CD14-positive monocyte (primary cell): Measurements from ENCODE around the gene SLC29A1. TPM values are rescaled to one million over a fixed set of nuclear protein-coding genes. Genes with fewer than 3 reads are reported as not detected.
"Not testable (repeated sequence)": the region's sequence is repeated elsewhere in the genome, so short reads cannot be mapped to it uniquely, and the experiment has no call there.

Experiments used
- DNase-seq, 3 donors: peaks; one replicate each; pipeline ENCODE4 v3.0.0-alpha.2; 2011 to 2022
- H2AFZ ChIP-seq: 2 replicates; pipeline ENCODE4 v1.6.0; 2012; ENCODE audit warnings: mild to moderate bottlenecking, low read depth, low read length, inconsistent platforms; ENCODE audit not compliant: insufficient read depth, poor library complexity, severe bottlenecking
- H3K27ac ChIP-seq, 2 donors: 1 replicate in 1 of 2; 2 replicates in 1 of 2; pipeline ENCODE4 v1.5.1; 2012 to 2013; ENCODE audit warnings: low read length in 2 of 2, control low read depth in 1 of 2, inconsistent platforms in 1 of 2, low read depth in 1 of 2, mild to moderate bottlenecking in 1 of 2
- H3K27me3 ChIP-seq, 2 donors: one replicate each; pipeline versions ENCODE4 v1.6.0 to v1.6.1; 2011 to 2013; ENCODE audit warnings: low read length in 2 of 2; ENCODE audit not compliant: control insufficient read depth in 2 of 2, insufficient read depth in 2 of 2
- H3K36me3 ChIP-seq, 2 donors: replicated peaks in 1 of 2; 1 replicate in 1 of 2; 2 replicates in 1 of 2; pipeline versions ENCODE4 v1.5.1 to v1.6.1; 2012 to 2013; ENCODE audit warnings: low read length in 2 of 2, control low read depth in 1 of 2, inconsistent platforms in 1 of 2, mild to moderate bottlenecking in 1 of 2; ENCODE audit not compliant: insufficient read depth in 2 of 2, control insufficient read depth in 1 of 2
- H3K4me1 ChIP-seq, 2 donors: 1 replicate in 1 of 2; 2 replicates in 1 of 2; pipeline versions ENCODE4 v1.5.1 to v1.6.1; 2012 to 2013; ENCODE audit warnings: low read length in 2 of 2, control low read depth in 1 of 2, inconsistent platforms in 1 of 2, mild to moderate bottlenecking in 1 of 2, moderate library complexity in 1 of 2; ENCODE audit not compliant: insufficient read depth in 2 of 2, control insufficient read depth in 1 of 2
- H3K4me2 ChIP-seq: replicated peaks from 2 replicates; pipeline ENCODE3; 2012; ENCODE audit warnings: low read length, moderate library complexity, mild to moderate bottlenecking; ENCODE audit not compliant: poor library complexity, severe bottlenecking; ENCODE audit errors: extremely low read depth
- H3K4me3 ChIP-seq, 3 experiments: fragments of 200-600 bp in 1 of 3; sonication (generic) in 1 of 3; replicated peaks in 1 of 3; 1 replicate in 2 of 3; 2 replicates in 1 of 3; pipeline ENCODE4 v1.5.1; 2011 to 2013; ENCODE audit warnings: low read length in 3 of 3, mild to moderate bottlenecking in 3 of 3, control low read depth in 2 of 3, low read depth in 2 of 3, inconsistent platforms in 1 of 3, moderate library complexity in 1 of 3
- H3K79me2 ChIP-seq: 2 replicates; pipeline ENCODE4 v1.6.0; 2012; ENCODE audit warnings: mild to moderate bottlenecking, control low read depth, inconsistent platforms, low read length, moderate library complexity; ENCODE audit not compliant: insufficient read depth
- H3K9ac ChIP-seq: 2 replicates; pipeline ENCODE4 v1.6.0; 2017; ENCODE audit warnings: low read length, mild to moderate bottlenecking; ENCODE audit not compliant: insufficient read depth, poor library complexity, severe bottlenecking
- H3K9me3 ChIP-seq, 2 donors: replicated peaks in 1 of 2; 1 replicate in 1 of 2; 2 replicates in 1 of 2; pipeline versions ENCODE4 v1.5.1 to v1.6.1; 2012 to 2013; ENCODE audit warnings: low read length in 2 of 2, control low read depth in 1 of 2; ENCODE audit not compliant: control insufficient read depth in 1 of 2, insufficient read depth in 1 of 2
- H4K20me1 ChIP-seq: 2 replicates; pipeline ENCODE4 v1.6.0; 2012; ENCODE audit warnings: mild to moderate bottlenecking, low read length, control low read depth, moderate library complexity; ENCODE audit not compliant: insufficient read depth
- H3K27ac Mint-ChIP-seq, 7 donors: one replicate each; pipeline ENCODE4 v1.8.0; 2020; ENCODE audit warnings: mild to moderate bottlenecking in 7 of 7, mixed read lengths in 7 of 7, moderate library complexity in 6 of 7, inconsistent platforms in 2 of 7
- H3K27me3 Mint-ChIP-seq, 3 donors: one replicate each; pipeline ENCODE4 v1.8.0; 2021 to 2022; ENCODE audit warnings: low read depth in 3 of 3, mild to moderate bottlenecking in 3 of 3, mixed read lengths in 3 of 3, moderate library complexity in 3 of 3, inconsistent platforms in 1 of 3
- H3K36me3 Mint-ChIP-seq, 2 donors: one replicate each; pipeline ENCODE4 v1.8.0; 2020; ENCODE audit warnings: mixed read lengths in 2 of 2, inconsistent platforms in 1 of 2, mild to moderate bottlenecking in 1 of 2
- H3K4me1 Mint-ChIP-seq: one replicate; pipeline ENCODE4 v1.8.0; 2020; ENCODE audit warnings: mild to moderate bottlenecking, mixed read lengths
- H3K4me3 Mint-ChIP-seq, 2 donors: one replicate each; pipeline ENCODE4 v1.8.0; 2020; ENCODE audit warnings: mild to moderate bottlenecking in 2 of 2, mixed read lengths in 2 of 2, moderate library complexity in 1 of 2
- H3K9me3 Mint-ChIP-seq, 7 donors: one replicate each; pipeline ENCODE4 v1.8.0; 2020 to 2022; ENCODE audit warnings: mixed read lengths in 7 of 7, mild to moderate bottlenecking in 6 of 7, moderate library complexity in 6 of 7, inconsistent platforms in 2 of 7
- CTCF ChIP-seq: fragments of 200-600 bp; IDR thresholded peaks from one replicate; pipeline ENCODE4 v1.8.0; 2022; ENCODE audit warnings: antibody characterized with exemption, mild to moderate bottlenecking
- WGBS: methylation state at CpG from one replicate; pipeline ENCODE4 v1.1.5; 2013; ENCODE audit warnings: missing lambda C conversion rate; ENCODE audit not compliant: insufficient coverage; 5-methylcytosine and 5-hydroxymethylcytosine counted together
- intact Hi-C, 2 donors: fragments of 100-400 bp; cut with micrococcal nuclease; formaldehyde crosslinking; loops; one replicate each; pipeline versions ENCODE4 v1.15.0 to v1.15.1; 2023
- polyA plus RNA-seq, 3 donors: library from polyadenylated mRNA; depleted of rRNA in 1 of 3; unstranded in 2 of 3; stranded (reverse) in 1 of 3; fragments of 300-500 nt in 2 of 3; fragments of >200 nt in 1 of 3; fragmentation: Illumina TruSeq in 2 of 3; gene quantifications; 1 replicate in 2 of 3; 2 replicates in 1 of 3; pipeline ENCODE4 v1.2.3, GENCODE V29; 2012 to 2021

SLC29A1 gene
- polyA plus RNA-seq, 3 donors: 14.3 to 23.2 (median 15.0) TPM

DNA sequence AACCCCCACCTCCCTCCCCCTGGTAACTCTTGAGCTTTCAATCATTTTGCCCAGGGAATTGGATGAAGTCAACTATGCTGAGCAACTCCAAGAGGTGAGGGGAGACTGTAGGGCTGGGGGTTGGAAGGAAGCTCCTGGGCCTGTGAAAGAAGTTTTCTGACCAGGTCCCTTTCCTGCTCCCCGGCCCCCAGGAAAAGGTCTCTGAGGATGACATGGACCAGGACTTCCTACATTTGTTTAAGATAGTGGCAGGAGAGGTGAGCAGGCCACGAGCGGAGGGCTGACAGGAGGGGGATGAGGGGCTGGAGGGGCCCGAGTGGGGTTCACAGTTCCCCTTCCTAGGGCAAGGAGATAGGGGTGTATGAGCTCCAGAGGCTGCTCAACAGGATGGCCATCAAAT, 43.0 kb upstream of the SLC29A1 start:
- H3K27ac Mint-ChIP-seq: peak overlapping the region in 1 of 7 donors; percentile 51
- Histone ChIP-seq H3K4me1 (peaks cover 11 to 13% of the 10 kb centered on the region in 2 donors), H3K9me3 (no peaks in the 10 kb centered on the region), H3K4me3 (no peak overlapping the region), H3K4me2 (no peak overlapping the region), H3K27me3 (no peaks in the 10 kb centered on the region), H2AFZ (no peak overlapping the region), H3K27ac (no peak overlapping the region), H3K9ac (no peak overlapping the region), H3K79me2 (no peaks in the 10 kb centered on the region), H4K20me1 (no peaks in the 10 kb centered on the region), H3K36me3 (no peaks in the 10 kb centered on the region)
- intact Hi-C loops: no loop called here
- TF ChIP-seq CTCF: no peak
- no peak overlapping the region for H3K4me3 Mint-ChIP-seq
- H3K4me1 Mint-ChIP-seq: peaks cover 14% of the 10 kb centered on the region
- DNase-seq: no peak
- no peaks in the 10 kb centered on the region for H3K9me3 Mint-ChIP-seq
- no CpG with 5 or more reads among the region's 4 CpGs for WGBS
- no peaks in the 10 kb centered on the region for H3K36me3 Mint-ChIP-seq
- H3K27me3 Mint-ChIP-seq: peaks cover 5 to 9% (median 8%) of the 10 kb centered on the region in 3 donors

DNA sequence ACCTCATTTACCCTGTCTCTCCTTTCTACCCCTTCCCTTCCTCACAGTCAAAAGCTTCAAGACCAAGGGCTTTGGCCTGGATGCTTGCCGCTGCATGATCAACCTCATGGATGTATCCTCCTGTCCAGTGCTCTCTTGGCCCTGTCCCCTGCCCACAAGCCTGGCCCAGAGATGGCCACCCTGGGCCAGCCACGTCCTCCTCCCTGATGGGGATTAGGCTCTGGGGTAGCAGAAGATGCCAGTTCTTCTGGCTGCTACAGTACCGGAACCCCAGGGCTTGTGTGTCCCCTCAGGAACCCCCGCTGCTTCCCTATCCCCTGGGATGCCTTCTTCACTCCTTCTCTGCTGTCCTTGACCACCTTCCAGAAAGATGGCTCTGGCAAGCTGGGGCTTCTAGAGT, 42.5 kb upstream of the SLC29A1 start:
- 81% methylated on average over 2 of the region's 4 CpGs for WGBS
- H3K27ac Mint-ChIP-seq: no peak overlapping the region
- Histone ChIP-seq H3K4me3 (no peak overlapping the region), H3K27me3 (no peaks in the 10 kb centered on the region), H3K79me2 (no peaks in the 10 kb centered on the region), H3K9me3 (no peaks in the 10 kb centered on the region), H2AFZ (no peak overlapping the region), H4K20me1 (no peaks in the 10 kb centered on the region), H3K4me1 (peaks cover 11 to 13% of the 10 kb centered on the region in 2 donors), H3K9ac (no peak overlapping the region), H3K4me2 (no peak overlapping the region), H3K36me3 (no peaks in the 10 kb centered on the region), H3K27ac (no peak overlapping the region)
- H3K4me1 Mint-ChIP-seq: peaks cover 15% of the 10 kb centered on the region
- DNase-seq: no peak
- no peak for TF ChIP-seq CTCF
- intact Hi-C loops: no loop called here
- H3K4me3 Mint-ChIP-seq: no peak overlapping the region
- H3K36me3 Mint-ChIP-seq: no peaks in the 10 kb centered on the region
- no peaks in the 10 kb centered on the region for H3K9me3 Mint-ChIP-seq
- peaks cover 5 to 9% (median 9%) of the 10 kb centered on the region in 3 donors for H3K27me3 Mint-ChIP-seq

DNA sequence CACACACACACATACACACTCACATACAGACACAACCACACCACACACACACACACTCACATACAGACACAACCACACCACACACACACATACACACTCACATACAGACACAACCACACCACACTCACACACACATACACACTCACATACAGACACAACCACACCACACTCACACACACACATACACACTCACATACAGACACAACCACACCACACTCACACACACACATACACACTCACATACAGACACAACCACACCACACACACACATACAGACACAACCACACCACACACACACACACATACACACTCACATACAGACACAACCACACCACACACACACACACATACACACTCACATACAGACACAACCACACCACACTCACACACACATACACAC, 41.6 kb upstream of the SLC29A1 start:
- H3K27ac Mint-ChIP-seq, H3K4me1 ChIP-seq, H3K36me3 ChIP-seq, H2AFZ ChIP-seq, H3K79me2 ChIP-seq, H3K4me3 ChIP-seq, H3K27me3 ChIP-seq, H3K4me3 Mint-ChIP-seq, intact Hi-C loops, DNase-seq, H3K27me3 Mint-ChIP-seq, H3K9me3 Mint-ChIP-seq, H4K20me1 ChIP-seq, H3K27ac ChIP-seq, H3K36me3 Mint-ChIP-seq, H3K9me3 ChIP-seq, H3K4me2 ChIP-seq, H3K9ac ChIP-seq: not testable (repeated sequence)
- H3K4me1 Mint-ChIP-seq: peaks cover 11% of the 10 kb centered on the region
